ENCODE results near the gene LFNG.

LFNG gene

DNA sequence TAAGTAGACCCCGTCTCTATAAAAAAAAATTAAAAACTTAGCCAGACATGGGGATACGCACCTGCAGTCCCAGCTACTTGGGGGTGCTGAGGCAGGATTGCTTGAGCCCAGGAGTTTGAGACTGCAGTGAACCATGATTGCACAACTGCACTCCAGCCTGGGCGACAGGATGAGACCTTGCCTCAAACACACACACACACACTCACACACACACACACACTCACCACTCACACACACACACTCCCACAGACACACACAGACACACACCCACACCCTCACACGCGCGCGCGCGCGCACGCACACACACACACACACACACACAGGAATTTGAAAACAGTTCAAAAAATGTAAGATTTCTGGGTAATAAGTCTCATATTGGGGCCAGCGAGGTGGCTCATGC, 34.7 kb upstream of the LFNG start:
- no peak for DNase-seq (ENCODE audit: low spot score)

- no peak for DNase-seq (ENCODE audit: low spot score)
Observed at GRCh38 chr7:2487586-2488271, 31.8 kb upstream of the LFNG start.

DNA sequence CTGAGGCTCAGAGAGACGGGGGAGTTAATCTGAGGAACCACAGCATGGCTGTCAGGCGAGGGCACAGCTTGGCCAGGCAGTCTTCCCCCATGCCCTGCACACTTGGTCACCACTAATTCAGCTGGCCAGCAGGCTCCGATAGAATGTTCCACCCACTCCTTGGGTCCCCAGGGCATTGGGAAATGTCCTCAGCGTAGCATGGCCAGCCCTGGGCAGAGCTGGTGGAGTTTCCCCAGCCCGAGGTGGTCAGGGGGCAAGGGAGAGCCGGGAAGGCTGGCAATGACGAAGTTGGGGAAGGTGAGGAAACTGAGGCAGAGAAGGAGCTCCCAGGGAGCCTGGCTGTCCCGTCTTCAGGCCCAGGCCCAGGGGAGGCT, 31.3 kb upstream of the LFNG start:
- DNase-seq (ENCODE audit: low spot score) = no peak

DNA sequence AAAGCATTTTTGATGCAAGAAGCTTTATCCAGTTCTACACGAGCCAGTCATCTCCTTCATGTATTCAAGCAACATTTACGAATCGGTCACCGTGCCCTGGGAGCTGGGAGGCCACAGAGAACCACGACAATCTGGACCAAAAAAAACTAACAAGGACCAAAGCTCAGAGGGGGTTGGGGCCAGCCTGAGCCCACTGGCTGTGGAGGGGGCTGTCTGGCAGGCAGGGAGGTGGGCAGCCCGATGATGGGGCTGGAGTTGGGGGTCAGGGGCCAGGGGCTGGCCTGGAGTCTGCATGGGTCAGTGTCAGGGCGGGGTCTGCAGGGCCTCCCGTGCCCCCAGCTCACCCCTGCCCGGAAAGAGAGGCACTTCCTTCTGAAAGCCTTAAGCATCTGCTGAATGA, 30.9 kb upstream of the LFNG start:
- no peak for DNase-seq (ENCODE audit: low spot score)

GRCh38 chr7:2490181-2490651, 29.4 kb upstream of the LFNG start:
- no peak for DNase-seq (ENCODE audit: low spot score)

GRCh38 chr7:2492038-2492437, 27.5 kb upstream of the LFNG start:
- no peak for DNase-seq (ENCODE audit: low spot score)

DNA sequence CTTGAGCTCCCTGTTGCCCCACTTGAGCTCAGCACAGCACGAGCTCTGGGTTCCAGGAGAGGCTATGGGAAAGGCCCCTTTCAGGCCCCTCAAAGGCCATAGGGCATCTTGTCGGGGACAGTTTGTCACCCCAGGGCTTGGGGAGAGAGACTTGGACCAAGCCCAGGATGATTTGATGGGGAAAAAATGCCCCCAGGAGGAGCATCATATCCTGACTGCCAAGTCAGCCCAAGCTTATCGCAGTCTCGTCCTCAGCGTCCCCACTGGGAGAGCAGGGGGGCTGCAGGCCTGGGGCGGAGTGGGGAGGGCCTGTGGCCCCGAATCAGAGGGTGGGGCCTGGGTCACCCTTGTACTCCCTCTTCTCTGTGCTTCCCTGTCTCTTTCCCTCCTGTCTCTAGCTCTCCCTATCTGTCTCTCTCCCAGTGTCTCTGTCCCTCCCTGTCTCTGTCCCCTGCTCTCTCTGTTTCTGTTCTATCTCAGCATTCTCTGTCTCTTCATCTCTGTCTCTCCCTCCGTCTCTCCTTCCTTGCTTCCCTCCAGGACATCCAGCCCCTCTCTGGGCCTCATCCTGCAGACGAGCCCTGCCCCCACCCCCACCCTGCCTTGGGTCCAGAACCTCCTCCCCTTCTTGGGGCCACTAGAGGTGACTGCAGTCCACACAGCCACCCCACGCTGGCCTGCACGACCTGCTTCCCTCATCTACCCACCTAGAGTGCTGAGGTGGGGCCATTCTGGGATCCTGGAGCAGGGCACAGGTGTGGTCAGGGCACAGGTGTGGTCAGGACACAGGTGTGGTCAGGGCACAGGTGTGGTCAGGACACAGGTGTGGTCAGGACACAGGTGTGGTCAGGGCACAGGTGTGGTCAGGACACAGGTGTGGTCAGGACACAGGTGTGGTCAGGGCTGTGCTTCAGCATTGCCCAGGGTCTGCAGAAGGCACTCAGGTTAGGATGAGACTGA, 26.1 kb upstream of the LFNG start:
- DNase-seq (ENCODE audit: low spot score) = no peak

- no peak for DNase-seq (ENCODE audit: low spot score)
Observed at GRCh38 chr7:2494191-2495130, 25.1 kb upstream of the LFNG start.

- DNase-seq (ENCODE audit: low spot score) = no peak
Observed at GRCh38 chr7:2495418-2496299, 23.9 kb upstream of the LFNG start.

- no peak for DNase-seq (ENCODE audit: low spot score)
Observed at GRCh38 chr7:2496375-2496774, 23.2 kb upstream of the LFNG start.

DNA sequence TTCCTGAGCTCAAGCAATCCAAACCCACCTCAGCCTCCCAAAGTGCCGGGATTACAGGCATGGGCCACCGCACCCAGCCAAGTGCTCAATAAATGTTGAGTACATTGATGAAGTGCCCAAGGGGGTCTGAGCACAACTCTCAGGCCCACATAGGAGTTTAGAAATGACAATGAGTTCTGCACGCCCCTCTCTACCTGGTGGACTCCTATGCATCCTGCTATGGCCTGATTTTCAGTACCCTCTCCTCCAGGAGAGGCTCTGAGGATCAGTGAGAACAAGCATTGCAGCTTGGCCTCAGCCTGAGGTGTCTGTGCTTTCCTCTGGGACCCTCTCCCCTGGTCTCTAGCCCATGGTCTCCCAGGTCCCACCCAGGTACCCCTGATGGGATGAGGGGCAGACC, 22.5 kb upstream of the LFNG start:
- no peak for DNase-seq (ENCODE audit: low spot score)

- DNase-seq (ENCODE audit: low spot score) = no peak
Observed at GRCh38 chr7:2497500-2498336, 21.9 kb upstream of the LFNG start.

DNA sequence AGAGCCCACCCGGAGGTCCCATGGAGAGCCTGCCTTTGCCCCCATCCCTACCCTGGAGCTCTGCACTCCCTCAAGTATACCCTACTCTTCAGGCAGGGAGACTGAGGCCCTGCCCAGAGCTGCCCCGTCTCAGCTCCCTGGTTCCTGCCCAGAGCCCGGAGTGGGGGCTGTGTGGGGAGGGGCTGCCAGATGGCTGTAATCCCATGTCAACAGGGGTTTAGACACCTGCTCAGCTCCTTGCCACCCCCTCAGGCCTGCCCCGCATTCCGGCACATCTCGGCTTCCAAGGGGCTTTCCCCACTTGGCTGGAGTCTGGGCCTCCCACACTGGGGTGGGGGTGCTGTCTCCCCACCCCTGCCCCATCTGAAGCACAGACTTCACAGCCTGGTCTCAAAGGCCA, 20.9 kb upstream of the LFNG start:
- no peak for DNase-seq (ENCODE audit: low spot score)

GRCh38 chr7:2499181-2499580, 20.4 kb upstream of the LFNG start:
- DNase-seq (ENCODE audit: low spot score) = no peak

DNA sequence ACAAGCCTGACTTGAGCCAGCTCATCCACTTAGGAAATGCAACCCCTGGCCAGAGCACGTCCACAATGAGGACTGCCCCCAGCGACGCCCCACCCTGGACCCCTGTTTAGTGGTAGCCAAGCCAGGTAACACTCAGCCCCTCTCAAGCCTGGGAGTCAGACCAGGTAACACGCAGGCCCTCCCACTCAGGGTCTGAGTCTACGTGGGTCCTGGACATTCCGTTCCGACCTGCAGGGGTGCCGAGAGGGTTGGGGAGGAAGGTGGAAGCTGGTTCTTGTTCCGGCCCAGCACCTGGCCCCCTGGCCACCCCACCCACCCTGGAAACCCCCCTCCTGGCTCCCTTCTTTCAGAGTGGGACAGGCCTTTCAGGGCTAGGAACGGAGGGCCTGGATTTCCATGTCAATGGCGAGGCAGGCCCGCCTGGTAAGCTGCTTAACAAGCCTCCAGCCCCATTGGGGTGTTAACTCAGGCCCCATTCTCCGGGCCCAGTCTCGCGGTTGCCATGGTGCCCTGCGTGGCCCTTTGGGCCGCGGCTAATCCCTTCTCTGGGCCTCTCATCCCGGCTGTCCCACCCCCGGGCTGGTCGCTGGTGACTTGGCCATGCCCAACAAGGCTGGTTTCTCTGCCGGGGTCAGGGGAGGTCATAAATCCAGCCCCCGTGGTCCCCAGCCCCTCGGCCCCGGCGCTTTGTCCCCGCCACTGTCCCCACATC, 19.7 kb upstream of the LFNG start:
- no peak for DNase-seq (ENCODE audit: low spot score)

- DNase-seq (ENCODE audit: low spot score) = no peak
Observed at GRCh38 chr7:2500701-2501100, 18.9 kb upstream of the LFNG start.

GRCh38 chr7:2501947-2502646, 17.5 kb upstream of the LFNG start:
- no peak for DNase-seq (ENCODE audit: low spot score)

DNA sequence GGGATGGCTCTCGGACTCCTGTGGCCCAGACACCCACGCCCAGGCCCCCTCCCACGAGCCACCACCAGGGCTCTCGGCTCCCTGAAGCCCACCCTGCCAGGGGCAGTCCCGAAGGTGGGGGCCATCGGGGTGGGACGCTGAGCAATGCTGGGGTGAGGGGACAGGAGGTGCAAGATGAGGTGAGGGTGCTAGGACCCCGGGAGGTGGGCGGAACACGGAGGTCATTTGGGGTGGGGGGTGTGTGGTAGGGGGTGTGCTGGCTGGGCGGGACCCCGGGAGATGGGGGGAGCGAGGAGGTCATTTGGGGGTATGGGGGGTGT, 17.0 kb upstream of the LFNG start:
- DNase-seq (ENCODE audit: low spot score) = no peak

Data from pons (tissue), 1 donor.